HG03095 (cell line): ENCODE data around the gene BNC1.
"Not testable (repeated sequence)": the region's sequence is repeated elsewhere in the genome, so short reads cannot be mapped to it uniquely, and the experiment has no call there.

Source experiments
- ATAC-seq: cut with Tn5 transposase; IDR thresholded peaks from one replicate; pipeline ENCODE4 v1.9.1; 2021; ENCODE audit warnings: moderate library complexity; ENCODE audit not compliant: unreplicated experiment

Gene BNC1

GRCh38 chr15:83250781-83251180 is 33.7 kb downstream of the BNC1 start:
- no peak for ATAC-seq

- ATAC-seq = no peak
These were observed 35.5 kb downstream of the BNC1 start for GRCh38 chr15:83249030-83249343.

- ATAC-seq = no peak
These were observed 36.1 kb downstream of the BNC1 start for GRCh38 chr15:83248151-83249029.

GRCh38 chr15:83243634-83244033 is 40.8 kb downstream of the BNC1 start:
- ATAC-seq = no peak

- ATAC-seq = no peak
These were observed 54.2 kb downstream of the BNC1 start for GRCh38 chr15:83230242-83230641.

- ATAC-seq = no peak
These were observed 59.0 kb downstream of the BNC1 start for GRCh38 chr15:83225449-83225848.

- ATAC-seq = not testable (repeated sequence)
These were observed 62.7 kb downstream of the BNC1 start for GRCh38 chr15:83221781-83222180.

- no peak for ATAC-seq
These were observed 65.4 kb downstream of the BNC1 start for GRCh38 chr15:83219026-83219425.

GRCh38 chr15:83215306-83215705 is 69.2 kb downstream of the BNC1 start:
- no peak for ATAC-seq

GRCh38 chr15:83210619-83211018 is 73.8 kb downstream of the BNC1 start:
- no peak for ATAC-seq

GRCh38 chr15:83209333-83209732 is 75.1 kb downstream of the BNC1 start:
- ATAC-seq = no peak

GRCh38 chr15:83208367-83208661 is 76.2 kb downstream of the BNC1 start:
- ATAC-seq = no peak

- peak; percentile 44 for ATAC-seq
These were observed 76.7 kb downstream of the BNC1 start, which contains the start of gene HDGFL3 for GRCh38 chr15:83207660-83208366. TSS of gene HDGFL3 (minus strand) at chr15:83207823. CDS start at chr15:83207414, 409 bp downstream.

- ATAC-seq = peak; percentile 30
These were observed 77.3 kb downstream of the BNC1 start for GRCh38 chr15:83207009-83207659.

GRCh38 chr15:83206526-83207008 is 77.9 kb downstream of the BNC1 start:
- ATAC-seq = no peak
